K562 (cell line): ENCODE results near the gene HNRNPH3. TPM values are rescaled to one million over a fixed set of nuclear protein-coding genes. Genes with fewer than 3 reads are reported as not detected.

Experiments used
- ATAC-seq: fragments of 200-7000 bp; cut with Tn5 transposase; 3 replicates; pipeline ENCODE4 v1.9.1; 2020; ENCODE audit warnings: moderate library complexity
- BruUV-seq: library from RNA; stranded (reverse); fragments of 400-500 nt; replicated peaks from 2 replicates; lab custom pipeline; 2021; lab: Mats Ljungman, UMichigan
- CTCF ChIA-PET: fragments of 300-600 bp; formaldehyde crosslinking; extraction: SDS; loops from one replicate; lab custom pipeline; 2021; ENCODE audit warnings: low intra/inter-chr PET ratio; lab: Yijun Ruan, JAX
- POLR2A ChIA-PET: fragments of 300-600, 350-650 bp; sonication (Branson Sonifier 250); formaldehyde crosslinking; extraction: SDS; loops from one replicate; lab custom pipeline; 2021; ENCODE audit warnings: antibody characterized with exemption, inconsistent platforms; lab: Yijun Ruan, JAX
- DNase-seq, 4 experiments: peaks; one replicate each; pipeline versions ENCODE4 v3.0.0 to v3.0.0-alpha.2; 2011 to 2018; ENCODE audit warnings: low spot score in 3 of 4, mixed read lengths in 3 of 4; ENCODE audit errors: extremely low read depth in 1 of 4
- FAIRE-seq: peaks from 2 replicates; lab custom pipeline; 2011; peaks lifted over from hg19 to GRCh38; lab: Jason Lieb, UNC
- H2AFZ ChIP-seq: 2 replicates; pipeline ENCODE4 v1.6.0; 2011; ENCODE audit warnings: low read depth, low read length, control low read depth, inconsistent platforms
- H3K27ac ChIP-seq: fragments of 200-600 bp; 3 replicates; pipeline ENCODE4 v1.8.0; 2011; ENCODE audit warnings: low read depth, mild to moderate bottlenecking, control low read depth, inconsistent platforms, low read length, moderate library complexity, mixed read lengths; ENCODE audit errors: extremely low read depth
- H3K27me3 ChIP-seq, 2 experiments: fragments of 300-600 bp in 1 of 2; 2 replicates in 1 of 2; 3 replicates in 1 of 2; pipeline versions ENCODE4 v1.6.0 to v1.8.0; 2011; ENCODE audit warnings: inconsistent platforms in 2 of 2, low read length in 2 of 2, mild to moderate bottlenecking in 1 of 2, mixed read lengths in 1 of 2, moderate library complexity in 1 of 2; ENCODE audit not compliant: control insufficient read depth in 2 of 2, insufficient read depth in 2 of 2
- H3K36me3 ChIP-seq: fragments of 300-600 bp; 3 replicates; pipeline ENCODE4 v1.8.0; 2011; ENCODE audit warnings: mild to moderate bottlenecking, low read length, inconsistent platforms; ENCODE audit not compliant: control insufficient read depth, insufficient read depth
- H3K4me1 ChIP-seq, 2 experiments: fragments of 200-600 bp in 1 of 2; replicated peaks in 1 of 2; 2 replicates in 1 of 2; 3 replicates in 1 of 2; pipeline versions ENCODE4 v1.5.1 to v1.8.0; 2011; ENCODE audit warnings: inconsistent platforms in 2 of 2, low read length in 2 of 2, mild to moderate bottlenecking in 1 of 2, mixed read lengths in 1 of 2, moderate library complexity in 1 of 2; ENCODE audit not compliant: control insufficient read depth in 2 of 2, insufficient read depth in 2 of 2
- H3K4me2 ChIP-seq: 2 replicates; pipeline ENCODE4 v1.6.1; 2011; ENCODE audit warnings: low read length, control low read depth, inconsistent platforms, mixed read lengths; ENCODE audit not compliant: insufficient read depth
- H3K4me3 ChIP-seq: fragments of 200-600 bp; sonication (generic), shearing (Covaris generic); 2 replicates; pipeline ENCODE4 v1.5.1; 2016; ENCODE audit warnings: control low read depth, inconsistent platforms
- H3K79me2 ChIP-seq: fragments of 200-600 bp; 3 replicates; pipeline ENCODE4 v1.8.0; 2011; ENCODE audit warnings: low read length, inconsistent platforms; ENCODE audit not compliant: control insufficient read depth, insufficient read depth
- H3K9ac ChIP-seq, 2 experiments: 2 replicates each; pipeline versions ENCODE4 v1.6.0 to v1.6.1; 2011; ENCODE audit warnings: low read depth in 2 of 2, low read length in 2 of 2, control low read depth in 1 of 2, inconsistent platforms in 1 of 2, mild to moderate bottlenecking in 1 of 2, mixed read lengths in 1 of 2; ENCODE audit not compliant: insufficient read depth in 1 of 2
- H3K9me1 ChIP-seq: one replicate; pipeline ENCODE4 v1.6.0; 2011; ENCODE audit warnings: inconsistent platforms, mild to moderate bottlenecking, low read length, moderate library complexity; ENCODE audit not compliant: control insufficient read depth, insufficient read depth
- H3K9me3 ChIP-seq: replicated peaks from 2 replicates; pipeline ENCODE4 v1.5.1; 2011; ENCODE audit warnings: low read depth, low read length, inconsistent platforms; ENCODE audit not compliant: control insufficient read depth, insufficient read depth
- H4K20me1 ChIP-seq: replicated peaks from 2 replicates; pipeline ENCODE4 v1.6.1; 2011; ENCODE audit warnings: low read length, inconsistent platforms, mixed read lengths; ENCODE audit not compliant: control insufficient read depth, insufficient read depth
- HNRNPUL1 ChIP-seq: fragments of 200-400 bp; formaldehyde crosslinking; IDR thresholded peaks from 2 replicates; pipeline ENCODE4 v1.6.1; 2017; ENCODE audit warnings: low read length
- RB1 ChIP-seq: fragments of 450-650 bp; IDR thresholded peaks from 2 replicates; pipeline ENCODE4 v1.6.1; 2017; ENCODE audit warnings: low read depth, mild to moderate bottlenecking
- RFX1 ChIP-seq: fragments of 450-650 bp; IDR thresholded peaks from 2 replicates; pipeline ENCODE4 v1.6.1; 2016; ENCODE audit warnings: mild to moderate bottlenecking, moderate library complexity
- ZNF354B ChIP-seq: fragments of 250-450 bp; sonication (Bioruptor Pico); IDR thresholded peaks from 2 replicates; pipeline ENCODE4 v1.4.0; 2020
- WGBS: fragments of 100-300 bp; shearing (Covaris generic); methylation state at CpG from one replicate; pipeline ENCODE4 v1.1.6; 2016; ENCODE audit warnings: low coverage, mixed read lengths; ENCODE audit not compliant: insufficient coverage; ENCODE audit errors: missing lambda C conversion rate; 5-methylcytosine and 5-hydroxymethylcytosine counted together
- in situ Hi-C: fragments of 300-500 bp; cut with MboI; formaldehyde crosslinking; loops from 4 replicates; pipeline ENCODE4 v1.15.0; 2018; ENCODE audit warnings: inconsistent platforms, mixed read lengths
- intact Hi-C: fragments of 100-400 bp; cut with micrococcal nuclease; formaldehyde crosslinking; loops from 2 replicates; pipeline ENCODE4 v1.14.2; 2022
- polyA plus RNA-seq, 8 experiments: library from polyadenylated mRNA; depleted of rRNA in 4 of 8; stranded (reverse) in 5 of 8; unstranded in 3 of 8; fragments of >200 nt; fragmentation: Nextera tagmentation in 2 of 8; fragmentation: Illumina TruSeq in 1 of 8; extraction: Ambion mirVana in 2 of 8; extraction: Trizol in 1 of 8; gene quantifications; 2 replicates each; pipeline versions ENCODE4 v1.2.1 to v1.2.3, GENCODE V29; 2011 to 2014; ENCODE audit warnings: inconsistent platforms in 1 of 8, missing spikeins in 1 of 8
- total RNA-seq, 7 experiments: library from RNA; depleted of rRNA in 6 of 7; stranded (reverse); fragments of >200 nt in 6 of 7; fragmentation: Illumina TruSeq in 2 of 7; extraction: Trizol in 2 of 7; gene quantifications; 2 replicates each; pipeline versions ENCODE4 v1.2.1 to v1.2.3, GENCODE V29; 2011 to 2021; ENCODE audit warnings: low replicate concordance in 1 of 7

The HNRNPH3 gene
- total and polyA plus RNA-seq, 9 of the 15 experiments (the other 6 are each of a cell fraction or from before 2014, with no cell fraction given) = 52.8 to 562 (median 152) TPM

- POLR2A ChIA-PET = interaction anchor here (0.9 kb wide), 1 partner anchor 474 kb away, joined by 3 read pairs; no protein-coding TSS in a partner anchor
- no peak overlapping the region for H3K4me3 ChIP-seq
- ATAC-seq (no peak), DNase-seq (no peak), FAIRE-seq (no peak)
- no peaks in the 10 kb centered on the region for H3K79me2 ChIP-seq
- no peaks in the 10 kb centered on the region for H3K9me3 ChIP-seq
- peaks cover 30% of the 10 kb centered on the region; the same call in 2 of the 3 replicates for H3K36me3 ChIP-seq
- no TSS peak for BruUV-seq
- no peaks in the 10 kb centered on the region for H3K4me1 ChIP-seq
- no peaks in the 10 kb centered on the region for H3K27me3 ChIP-seq
- intact Hi-C loops = no loop called here
- no peaks in the 10 kb centered on the region for H3K9me1 ChIP-seq
- H2AFZ ChIP-seq = no peak overlapping the region
- H3K4me2 ChIP-seq = no peak overlapping the region
- H4K20me1 ChIP-seq = no peaks in the 10 kb centered on the region
- in situ Hi-C loops = no loop called here
- H3K9ac ChIP-seq = no peak overlapping the region
- no peak for TF ChIP-seq RFX1
- no peak for TF ChIP-seq HNRNPUL1
- no peak overlapping the region for H3K27ac ChIP-seq
- CTCF ChIA-PET = no interaction called here
- 95% methylated on average over 5 of the region's 5 CpGs for WGBS
Measured at GRCh38 chr10:68366600-68366999, 34.7 kb downstream of the HNRNPH3 start.

DNA sequence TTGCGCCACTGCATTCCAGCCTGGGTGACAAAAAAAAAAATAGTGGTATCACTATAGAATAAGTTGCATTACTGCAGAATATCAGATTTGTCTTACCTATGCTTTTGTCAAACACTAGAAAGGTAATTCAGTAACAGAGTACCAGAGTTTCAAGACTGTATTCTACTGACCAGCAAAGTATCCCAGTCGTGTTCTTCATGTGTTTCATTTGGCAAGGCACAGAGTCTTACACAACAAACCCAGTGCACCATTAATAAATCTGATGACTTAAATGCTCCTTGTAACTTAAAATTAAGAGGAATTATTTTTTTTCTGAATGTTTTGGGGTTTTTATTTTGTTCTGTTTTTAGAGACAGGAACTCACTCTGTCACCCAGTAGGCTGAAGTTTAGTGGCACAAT, 35.3 kb downstream of the HNRNPH3 start:
- in situ Hi-C loops = no loop called here
- intact Hi-C loops = no loop called here
- no peaks in the 10 kb centered on the region for H3K79me2 ChIP-seq
- H3K9me1 ChIP-seq = no peaks in the 10 kb centered on the region
- DNase-seq (no peak), ATAC-seq (no peak)
- no TSS peak for BruUV-seq
- H3K9me3 ChIP-seq = no peaks in the 10 kb centered on the region
- 88% methylated on average over 2 of the region's 2 CpGs for WGBS
- no peak overlapping the region for H3K9ac ChIP-seq
- no peaks in the 10 kb centered on the region for H3K4me1 ChIP-seq
- H3K4me3 ChIP-seq = no peak overlapping the region
- TF ChIP-seq ZNF354B (no peak), RB1 (no peak)
- TF ChIP-seq, all 486 proteins: peak for 0
- no peak overlapping the region for H3K27ac ChIP-seq
- peaks cover 25% of the 10 kb centered on the region; the same call in 2 of the 3 replicates for H3K36me3 ChIP-seq
- no peaks in the 10 kb centered on the region for H4K20me1 ChIP-seq
- CTCF ChIA-PET = interaction anchor here (0.6 kb wide), 1 partner anchor 19 kb away, joined by 4 read pairs; no protein-coding TSS in a partner anchor
- no peaks in the 10 kb centered on the region for H3K27me3 ChIP-seq
- POLR2A ChIA-PET = interaction anchor here (0.9 kb wide), 1 partner anchor 473 kb away, joined by 3 read pairs; no protein-coding TSS in a partner anchor
- H2AFZ ChIP-seq = no peak overlapping the region
- no peak for FAIRE-seq
- H3K4me2 ChIP-seq = no peak overlapping the region
